Measurements from ENCODE around the gene EPHA2. TPM values are rescaled to one million over a fixed set of nuclear protein-coding genes. Genes with fewer than 3 reads are reported as not detected.

The EPHA2 gene
- total RNA-seq, 1 experiment from 2014 or later, result 91.6 TPM

DNA sequence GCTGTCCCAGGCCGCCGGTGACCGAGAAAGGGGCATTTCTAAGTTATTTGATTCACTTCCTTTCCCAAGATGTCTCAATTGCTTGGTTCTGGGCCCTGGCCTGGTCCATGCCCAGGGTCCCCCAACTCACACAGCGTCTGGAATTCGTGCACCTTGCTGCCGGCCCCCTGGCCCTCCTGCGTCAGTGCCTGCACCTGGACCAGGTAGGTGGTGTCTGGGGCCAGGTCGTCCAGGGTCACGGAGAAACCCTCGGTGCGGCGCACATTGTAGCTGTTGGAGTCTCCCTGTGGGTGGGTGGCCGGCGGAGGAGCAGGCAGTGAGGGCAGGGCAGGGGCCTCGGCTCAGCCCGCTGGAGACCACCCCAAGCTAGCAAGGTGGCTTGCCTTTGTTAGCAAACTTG, 21.0 kb downstream of the EPHA2 start:
- BruUV-seq (replicated peaks), result no TSS peak
- ChIA-PET CTCF (interaction anchor here (0.6 kb wide), 1 partner anchor 19 kb away, joined by 5 read pairs; no protein-coding TSS in a partner anchor), POLR2A (ENCODE audit: low non-redundant PET) (no interaction called here)
- Histone ChIP-seq H3K36me3 (ENCODE audit: insufficient read depth, low read length, poor library complexity, severe bottlenecking) (peaks cover 75% of the 10 kb centered on the region), H3K27me3 (replicated peaks; ENCODE audit: insufficient read depth, low read depth, low read length, poor library complexity) (no peaks in the 10 kb centered on the region), H3K4me3 (ENCODE audit: low read depth, low read length, poor library complexity, severe bottlenecking) (no peak overlapping the region), H3K27ac (ENCODE audit: low read depth, low read length, poor library complexity, severe bottlenecking) (no peak overlapping the region), H3K4me1 (ENCODE audit: insufficient read depth, low read length, poor library complexity, severe bottlenecking) (peaks cover 1% of the 10 kb centered on the region), H3K9me3 (ENCODE audit: low read depth, low read length, poor library complexity, severe bottlenecking) (no peaks in the 10 kb centered on the region)
- no peak for DNase-seq (ENCODE audit: low spot score)
- TF ChIP-seq CTCF (conservative IDR thresholded peaks at IDR 0.05; ENCODE audit: low read depth, low read length) (no peak), EZH2 (IDR thresholded peaks at IDR 0.05; ENCODE audit: borderline replicate concordance, low read depth, low read length, poor library complexity, severe bottlenecking) (no peak)
- intact Hi-C loops (cut with micrococcal nuclease; ENCODE audit: unreplicated experiment), result no loop called here

- ChIA-PET POLR2A (ENCODE audit: low non-redundant PET) (no interaction called here), CTCF (interaction anchor here (0.6 kb wide), 1 partner anchor 20 kb away, joined by 5 read pairs; no protein-coding TSS in a partner anchor)
- Histone ChIP-seq H3K9me3 (ENCODE audit: low read depth, low read length, poor library complexity, severe bottlenecking) (no peaks in the 10 kb centered on the region), H3K27ac (ENCODE audit: low read depth, low read length, poor library complexity, severe bottlenecking) (no peak overlapping the region), H3K4me1 (ENCODE audit: insufficient read depth, low read length, poor library complexity, severe bottlenecking) (no peaks in the 10 kb centered on the region), H3K27me3 (replicated peaks; ENCODE audit: insufficient read depth, low read depth, low read length, poor library complexity) (no peaks in the 10 kb centered on the region), H3K4me3 (ENCODE audit: low read depth, low read length, poor library complexity, severe bottlenecking) (no peak overlapping the region), H3K36me3 (ENCODE audit: insufficient read depth, low read length, poor library complexity, severe bottlenecking) (peaks cover 81% of the 10 kb centered on the region)
- intact Hi-C loops (cut with micrococcal nuclease; ENCODE audit: unreplicated experiment), result no loop called here
- BruUV-seq (replicated peaks), result no TSS peak
- no peak for DNase-seq (ENCODE audit: low spot score)
- TF ChIP-seq CTCF (conservative IDR thresholded peaks at IDR 0.05; ENCODE audit: low read depth, low read length) (no peak), EZH2 (IDR thresholded peaks at IDR 0.05; ENCODE audit: borderline replicate concordance, low read depth, low read length, poor library complexity, severe bottlenecking) (no peak)
Measured at GRCh38 chr1:16134066-16134801, 21.6 kb downstream of the EPHA2 start.

DNA sequence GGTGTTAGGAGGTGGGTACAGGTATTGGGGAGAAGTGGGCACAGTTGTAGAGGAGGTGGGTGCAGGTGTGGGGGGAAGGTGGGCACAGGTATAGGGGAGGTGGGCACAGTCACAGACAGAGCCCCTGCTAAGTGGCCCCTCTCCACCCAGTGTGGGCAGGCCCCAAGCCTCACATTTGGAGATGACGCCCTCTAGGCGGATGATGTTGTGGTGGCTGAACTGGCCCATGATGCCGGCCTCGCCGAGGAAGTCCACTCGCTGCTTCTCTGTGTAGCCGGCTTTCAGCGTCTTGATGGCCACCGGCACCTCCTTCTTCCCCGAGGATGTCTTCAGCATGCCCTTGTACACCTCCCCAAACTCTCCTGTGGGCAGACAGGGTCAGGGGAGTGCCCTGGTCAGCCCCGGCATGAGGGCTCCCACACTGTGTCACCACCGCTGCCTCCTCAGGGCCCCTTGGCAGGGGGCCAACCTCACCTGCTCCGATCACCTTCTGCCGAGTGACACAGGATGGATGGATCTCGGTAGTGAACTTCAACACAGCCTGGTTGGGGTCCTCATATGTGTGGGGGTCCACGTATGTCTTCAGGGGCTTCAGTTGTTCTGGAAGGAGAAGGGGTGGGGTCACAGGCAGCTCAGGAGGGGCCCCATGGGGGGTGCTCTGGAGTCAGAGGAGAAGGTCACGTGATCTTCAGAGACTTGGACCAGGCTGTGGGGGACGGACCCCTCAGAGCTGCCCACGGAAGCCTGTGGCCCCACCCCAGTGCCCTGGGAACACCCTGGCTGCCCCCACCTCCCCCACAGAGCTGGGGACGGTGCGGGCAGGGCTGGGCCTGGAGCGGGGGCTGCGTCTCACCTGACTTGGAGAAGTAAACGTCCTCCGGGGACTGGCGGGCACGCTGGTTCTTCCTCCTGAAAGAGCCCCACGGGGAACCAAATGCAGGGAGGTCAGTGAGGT, 22.6 kb downstream of the EPHA2 start:
- peaks cover 84% of the 10 kb centered on the region for H3K36me3 ChIP-seq (ENCODE audit: insufficient read depth, low read length, poor library complexity, severe bottlenecking)
- ChIA-PET POLR2A (ENCODE audit: low non-redundant PET) (no interaction called here), CTCF (no interaction called here)

More for the DNA sequence above, 22.6 kb downstream of the EPHA2 start:
- H3K9me3 ChIP-seq (ENCODE audit: low read depth, low read length, poor library complexity, severe bottlenecking), result no peaks in the 10 kb centered on the region
- no peaks in the 10 kb centered on the region for H3K4me1 ChIP-seq (ENCODE audit: insufficient read depth, low read length, poor library complexity, severe bottlenecking)
- H3K27ac ChIP-seq (ENCODE audit: low read depth, low read length, poor library complexity, severe bottlenecking), result no peak overlapping the region
- DNase-seq (ENCODE audit: low spot score), result no peak
- H3K4me3 ChIP-seq (ENCODE audit: low read depth, low read length, poor library complexity, severe bottlenecking), result no peak overlapping the region
- intact Hi-C loops (cut with micrococcal nuclease; ENCODE audit: unreplicated experiment), result no loop called here
- no peaks in the 10 kb centered on the region for H3K27me3 ChIP-seq (replicated peaks; ENCODE audit: insufficient read depth, low read depth, low read length, poor library complexity)
- no TSS peak for BruUV-seq (replicated peaks)
- TF ChIP-seq CTCF (conservative IDR thresholded peaks at IDR 0.05; ENCODE audit: low read depth, low read length), result no peak
- no peak for TF ChIP-seq EZH2 (IDR thresholded peaks at IDR 0.05; ENCODE audit: borderline replicate concordance, low read depth, low read length, poor library complexity, severe bottlenecking)
